CD4-positive, CD25-positive, alpha-beta regulatory T cell (primary cell): ENCODE measurements around the gene TMC6. TPM values are rescaled to one million over a fixed set of nuclear protein-coding genes. Genes with fewer than 3 reads are reported as not detected.
"Not testable (repeated sequence)": the region's sequence is repeated elsewhere in the genome, so short reads cannot be mapped to it uniquely, and the experiment has no call there.

Experiments
- ATAC-seq, 2 donors: fragments of 150-1000 bp; cut with Tn5 transposase; one replicate each; pipeline ENCODE4 v1.10.0; 2021; ENCODE audit warnings: low read depth in 2 of 2, moderate number of reproducible peaks in 2 of 2, moderate library complexity in 1 of 2
- DNase-seq, 3 donors: peaks; one replicate each; pipeline versions ENCODE4 v3.0.0 to v3.0.0-alpha.2; 2012 to 2022; ENCODE audit warnings: mixed read lengths in 1 of 3
- H3K27ac ChIP-seq: one replicate; pipeline ENCODE4 v1.7.0; 2013; ENCODE audit warnings: mild to moderate bottlenecking, low read length; ENCODE audit not compliant: insufficient read depth, poor library complexity, severe bottlenecking
- H3K27me3 ChIP-seq: one replicate; pipeline ENCODE4 v1.7.0; 2013; ENCODE audit warnings: low read length; ENCODE audit not compliant: control insufficient read depth, insufficient read depth
- H3K36me3 ChIP-seq: one replicate; pipeline ENCODE4 v1.7.0; 2013; ENCODE audit warnings: mild to moderate bottlenecking, low read length, moderate library complexity; ENCODE audit not compliant: control insufficient read depth, insufficient read depth
- H3K4me1 ChIP-seq: 2 replicates; pipeline ENCODE4 v1.7.0; 2013; ENCODE audit warnings: mild to moderate bottlenecking, low read length; ENCODE audit not compliant: insufficient read depth, control insufficient read depth, poor library complexity, severe bottlenecking
- H3K4me3 ChIP-seq: one replicate; pipeline ENCODE4 v1.7.0; 2013; ENCODE audit warnings: low read depth, mild to moderate bottlenecking, low read length, moderate library complexity
- H3K9me3 ChIP-seq, 2 experiments: 1 replicate in 1 of 2; 2 replicates in 1 of 2; pipeline ENCODE4 v1.7.0; 2013; ENCODE audit warnings: low read length in 2 of 2, mild to moderate bottlenecking in 1 of 2, moderate library complexity in 1 of 2; ENCODE audit not compliant: control insufficient read depth in 2 of 2
- H3K27ac Mint-ChIP-seq, 3 donors: one replicate each; pipeline ENCODE4 v1.8.0; 2020 to 2022; ENCODE audit warnings: mild to moderate bottlenecking in 3 of 3, mixed read lengths in 3 of 3, moderate library complexity in 2 of 3
- H3K27me3 Mint-ChIP-seq: one replicate; pipeline ENCODE4 v1.8.0; 2022; ENCODE audit warnings: mild to moderate bottlenecking, mixed read lengths
- H3K36me3 Mint-ChIP-seq: one replicate; pipeline ENCODE4 v1.8.0; 2020; ENCODE audit warnings: mixed read lengths
- H3K4me1 Mint-ChIP-seq, 4 donors: one replicate each; pipeline ENCODE4 v1.8.0; 2020 to 2022; ENCODE audit warnings: mixed read lengths in 4 of 4, mild to moderate bottlenecking in 1 of 4
- H3K4me3 Mint-ChIP-seq, 4 donors: one replicate each; pipeline ENCODE4 v1.8.0; 2020 to 2022; ENCODE audit warnings: mild to moderate bottlenecking in 4 of 4, mixed read lengths in 4 of 4, moderate library complexity in 3 of 4
- H3K9me3 Mint-ChIP-seq, 7 donors: one replicate each; pipeline ENCODE4 v1.8.0; 2020 to 2022; ENCODE audit warnings: mixed read lengths in 7 of 7, mild to moderate bottlenecking in 3 of 7, moderate library complexity in 2 of 7
- polyA plus RNA-seq, 4 donors: library from polyadenylated mRNA; unstranded; fragments of 300-500 nt; fragmentation: Illumina TruSeq; gene quantifications; one replicate each; pipeline ENCODE4 v1.2.3, GENCODE V29; 2021
- total RNA-seq: library from RNA; stranded (reverse); gene quantifications from one replicate; pipeline ENCODE4 v1.2.3, GENCODE V29; 2022

Gene TMC6
- total and polyA plus RNA-seq, 5 donors from 2014 or later: 160 to 727 (median 234) TPM

GRCh38 chr17:78142119-78142861 is 13.7 kb upstream of the TMC6 start:
- no peak overlapping the region for H3K27ac Mint-ChIP-seq
- H3K36me3 Mint-ChIP-seq: peaks cover 9% of the 10 kb centered on the region
- no peaks in the 10 kb centered on the region for H3K9me3 Mint-ChIP-seq
- no peak overlapping the region for H3K27ac ChIP-seq
- no peaks in the 10 kb centered on the region for H3K27me3 Mint-ChIP-seq
- peaks cover 11% of the 10 kb centered on the region for H3K36me3 ChIP-seq
- H3K9me3 ChIP-seq: no peaks in the 10 kb centered on the region
- no peak overlapping the region for H3K4me3 Mint-ChIP-seq
- H3K27me3 ChIP-seq: no peaks in the 10 kb centered on the region
- peaks cover 0 to 59% (median 13%) of the 10 kb centered on the region in 4 donors for H3K4me1 Mint-ChIP-seq
- H3K4me1 ChIP-seq: peaks cover 48% of the 10 kb centered on the region
- no peak for DNase-seq
- no peak overlapping the region for H3K4me3 ChIP-seq
- no peak for ATAC-seq

GRCh38 chr17:78141437-78142118 is 13.0 kb upstream of the TMC6 start:
- Histone ChIP-seq H3K9me3 (no peaks in the 10 kb centered on the region), H3K27ac (peak overlapping the region; percentile 14), H3K36me3 (peaks cover 17% of the 10 kb centered on the region), H3K27me3 (no peaks in the 10 kb centered on the region), H3K4me3 (no peak overlapping the region), H3K4me1 (peaks cover 51% of the 10 kb centered on the region)
- peaks cover 9% of the 10 kb centered on the region for H3K36me3 Mint-ChIP-seq
- no peaks in the 10 kb centered on the region for H3K27me3 Mint-ChIP-seq
- no peaks in the 10 kb centered on the region for H3K9me3 Mint-ChIP-seq
- no peak overlapping the region for H3K4me3 Mint-ChIP-seq
- no peak for ATAC-seq
- no peak for DNase-seq
- peaks cover 0 to 63% (median 16%) of the 10 kb centered on the region in 4 donors for H3K4me1 Mint-ChIP-seq
- no peak overlapping the region for H3K27ac Mint-ChIP-seq

- peak; percentile 92 to 94 (median 94) for DNase-seq
- Histone ChIP-seq H3K4me1 (peaks cover 61% of the 10 kb centered on the region), H3K27me3 (no peaks in the 10 kb centered on the region), H3K36me3 (peaks cover 29% of the 10 kb centered on the region), H3K9me3 (no peaks in the 10 kb centered on the region), H3K4me3 (no peak overlapping the region), H3K27ac (peak overlapping the region; percentile 65)
- peaks cover 16% of the 10 kb centered on the region for H3K36me3 Mint-ChIP-seq
- H3K27me3 Mint-ChIP-seq: no peaks in the 10 kb centered on the region
- H3K4me1 Mint-ChIP-seq: peaks cover 0 to 75% (median 23%) of the 10 kb centered on the region in 4 donors
- no peaks in the 10 kb centered on the region for H3K9me3 Mint-ChIP-seq
- peak overlapping the region; percentile 40 to 82 (median 75) for H3K4me3 Mint-ChIP-seq
- H3K27ac Mint-ChIP-seq: peak overlapping the region; percentile 51 to 92 (median 66)
- ATAC-seq: peak; percentile 81 to 87
Measured at GRCh38 chr17:78140169-78141051, 11.9 kb upstream of the TMC6 start.

- H3K4me3 ChIP-seq, H3K9me3 Mint-ChIP-seq, H3K27me3 Mint-ChIP-seq, H3K27me3 ChIP-seq, ATAC-seq, DNase-seq, H3K9me3 ChIP-seq: not testable (repeated sequence)
- Mint-ChIP-seq H3K4me1 (peaks cover 0 to 80% (median 23%) of the 10 kb centered on the region in 4 donors), H3K27ac (peak overlapping the region; percentile 51 to 92 (median 66)), H3K36me3 (peaks cover 17% of the 10 kb centered on the region), H3K4me3 (peak overlapping the region; percentile 40 to 82 (median 75))
- Histone ChIP-seq H3K27ac (peak overlapping the region; percentile 65), H3K36me3 (peaks cover 35% of the 10 kb centered on the region), H3K4me1 (peaks cover 66% of the 10 kb centered on the region)
Measured at GRCh38 chr17:78139861-78140168, 11.3 kb upstream of the TMC6 start.

GRCh38 chr17:78138204-78139060 is 9.9 kb upstream of the TMC6 start:
- Mint-ChIP-seq H3K27ac (peak overlapping the region in 1 of 3 donors; percentile 82), H3K9me3 (no peaks in the 10 kb centered on the region), H3K27me3 (no peaks in the 10 kb centered on the region), H3K36me3 (peaks cover 29% of the 10 kb centered on the region), H3K4me3 (peak overlapping the region in 3 of 4 donors; percentile 31 to 85 (median 35)), H3K4me1 (peaks cover 9 to 85% (median 31%) of the 10 kb centered on the region in 4 donors)
- no peaks in the 10 kb centered on the region for H3K9me3 ChIP-seq
- ATAC-seq (no peak), DNase-seq (no peak)
- peaks cover 46% of the 10 kb centered on the region for H3K36me3 ChIP-seq
- peak overlapping the region; percentile 45 for H3K27ac ChIP-seq
- no peak overlapping the region for H3K4me3 ChIP-seq
- H3K27me3 ChIP-seq: no peaks in the 10 kb centered on the region
- peaks cover 73% of the 10 kb centered on the region for H3K4me1 ChIP-seq

- no peak overlapping the region for H3K4me3 ChIP-seq
- H3K9me3 Mint-ChIP-seq: no peaks in the 10 kb centered on the region
- H3K36me3 Mint-ChIP-seq: peaks cover 30% of the 10 kb centered on the region
- H3K27ac ChIP-seq: peak overlapping the region; percentile 45
- H3K9me3 ChIP-seq: no peaks in the 10 kb centered on the region
- H3K27ac Mint-ChIP-seq: peak overlapping the region in 2 of 3 donors; percentile 46 to 94
- no peaks in the 10 kb centered on the region for H3K27me3 ChIP-seq
- H3K4me1 ChIP-seq: peaks cover 78% of the 10 kb centered on the region
- peaks cover 9 to 86% (median 32%) of the 10 kb centered on the region in 4 donors for H3K4me1 Mint-ChIP-seq
- H3K27me3 Mint-ChIP-seq: no peaks in the 10 kb centered on the region
- DNase-seq (peak in 2 of 3 donors; percentile 44 to 66), ATAC-seq (peak; percentile 7 to 12)
- H3K4me3 Mint-ChIP-seq: peak overlapping the region in 3 of 4 donors; percentile 46 to 85 (median 65)
- peaks cover 50% of the 10 kb centered on the region for H3K36me3 ChIP-seq
Measured at GRCh38 chr17:78137392-78138203, 9.0 kb upstream of the TMC6 start.
